WTC11 (cell line): ENCODE results near the gene MNX1.

ENCODE experiments used
- ESRRA ChIP-seq: sonication (generic); formaldehyde crosslinking; IDR thresholded peaks from 2 replicates; pipeline ENCODE4 v1.8.1; 2022; ENCODE audit warnings: mild to moderate bottlenecking, missing genetic modification reagents, borderline replicate concordance
- RELA ChIP-seq: sonication (generic); formaldehyde crosslinking; IDR thresholded peaks from 2 replicates; pipeline ENCODE4 v1.8.1; 2022; ENCODE audit warnings: missing genetic modification reagents, mild to moderate bottlenecking, borderline replicate concordance
- TF ChIP-seq, protein P1 (sequence below): fragments of 200-600 bp; IDR thresholded peaks from 2 replicates; pipeline ENCODE4 v1.8.0; 2022; ENCODE audit warnings: antibody characterized with exemption
- TF ChIP-seq, protein P2 (sequence below): fragments of 250-450 bp; sonication (Bioruptor Pico); IDR thresholded peaks from 2 replicates; pipeline ENCODE4 v1.9.0; 2021; ENCODE audit warnings: mild to moderate bottlenecking

DNA sequence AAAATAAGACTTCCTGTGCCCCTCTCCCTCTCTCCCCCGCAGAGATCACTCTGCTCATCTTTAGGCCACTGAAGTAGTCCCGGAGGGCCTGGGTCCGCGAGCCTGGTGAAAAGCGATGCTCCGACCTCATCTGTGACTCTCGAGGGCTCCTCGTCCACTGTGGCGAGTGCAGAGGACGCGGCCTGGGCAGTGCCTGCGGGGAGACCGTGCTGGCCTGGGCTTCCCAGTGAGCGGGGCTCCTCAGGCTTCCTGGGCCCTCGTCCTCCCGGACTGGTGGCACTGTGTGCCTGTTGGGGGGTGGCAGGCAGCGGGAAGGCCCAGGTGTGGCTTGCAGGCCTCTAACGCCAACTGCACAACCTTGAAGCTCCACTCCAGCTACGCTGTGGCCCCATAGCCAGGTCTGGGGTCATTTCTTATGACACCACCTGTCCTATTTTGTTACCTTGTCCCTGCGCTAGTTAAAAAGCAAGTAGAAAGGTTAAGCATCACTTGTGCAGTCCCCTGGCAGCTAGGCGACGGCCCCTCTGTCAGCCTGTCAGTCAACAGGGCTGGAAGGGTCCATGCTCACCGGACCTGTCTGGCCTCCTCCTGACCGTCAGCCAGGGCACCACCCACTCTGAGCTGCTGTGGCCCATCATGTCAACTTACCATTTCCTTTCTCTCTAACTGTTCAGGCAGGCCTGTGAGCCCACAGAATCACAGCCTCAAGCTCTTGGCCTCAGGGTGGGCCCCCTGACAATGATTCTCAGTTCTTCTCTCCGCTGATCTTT, 20.5 kb downstream of the MNX1 start:
- TF ChIP-seq, protein P1, sequence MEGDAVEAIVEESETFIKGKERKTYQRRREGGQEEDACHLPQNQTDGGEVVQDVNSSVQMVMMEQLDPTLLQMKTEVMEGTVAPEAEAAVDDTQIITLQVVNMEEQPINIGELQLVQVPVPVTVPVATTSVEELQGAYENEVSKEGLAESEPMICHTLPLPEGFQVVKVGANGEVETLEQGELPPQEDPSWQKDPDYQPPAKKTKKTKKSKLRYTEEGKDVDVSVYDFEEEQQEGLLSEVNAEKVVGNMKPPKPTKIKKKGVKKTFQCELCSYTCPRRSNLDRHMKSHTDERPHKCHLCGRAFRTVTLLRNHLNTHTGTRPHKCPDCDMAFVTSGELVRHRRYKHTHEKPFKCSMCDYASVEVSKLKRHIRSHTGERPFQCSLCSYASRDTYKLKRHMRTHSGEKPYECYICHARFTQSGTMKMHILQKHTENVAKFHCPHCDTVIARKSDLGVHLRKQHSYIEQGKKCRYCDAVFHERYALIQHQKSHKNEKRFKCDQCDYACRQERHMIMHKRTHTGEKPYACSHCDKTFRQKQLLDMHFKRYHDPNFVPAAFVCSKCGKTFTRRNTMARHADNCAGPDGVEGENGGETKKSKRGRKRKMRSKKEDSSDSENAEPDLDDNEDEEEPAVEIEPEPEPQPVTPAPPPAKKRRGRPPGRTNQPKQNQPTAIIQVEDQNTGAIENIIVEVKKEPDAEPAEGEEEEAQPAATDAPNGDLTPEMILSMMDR = no peak
- TF ChIP-seq RELA (no peak), ESRRA (CRISPR knock-in tag) (no peak)
- TF ChIP-seq, protein P2, sequence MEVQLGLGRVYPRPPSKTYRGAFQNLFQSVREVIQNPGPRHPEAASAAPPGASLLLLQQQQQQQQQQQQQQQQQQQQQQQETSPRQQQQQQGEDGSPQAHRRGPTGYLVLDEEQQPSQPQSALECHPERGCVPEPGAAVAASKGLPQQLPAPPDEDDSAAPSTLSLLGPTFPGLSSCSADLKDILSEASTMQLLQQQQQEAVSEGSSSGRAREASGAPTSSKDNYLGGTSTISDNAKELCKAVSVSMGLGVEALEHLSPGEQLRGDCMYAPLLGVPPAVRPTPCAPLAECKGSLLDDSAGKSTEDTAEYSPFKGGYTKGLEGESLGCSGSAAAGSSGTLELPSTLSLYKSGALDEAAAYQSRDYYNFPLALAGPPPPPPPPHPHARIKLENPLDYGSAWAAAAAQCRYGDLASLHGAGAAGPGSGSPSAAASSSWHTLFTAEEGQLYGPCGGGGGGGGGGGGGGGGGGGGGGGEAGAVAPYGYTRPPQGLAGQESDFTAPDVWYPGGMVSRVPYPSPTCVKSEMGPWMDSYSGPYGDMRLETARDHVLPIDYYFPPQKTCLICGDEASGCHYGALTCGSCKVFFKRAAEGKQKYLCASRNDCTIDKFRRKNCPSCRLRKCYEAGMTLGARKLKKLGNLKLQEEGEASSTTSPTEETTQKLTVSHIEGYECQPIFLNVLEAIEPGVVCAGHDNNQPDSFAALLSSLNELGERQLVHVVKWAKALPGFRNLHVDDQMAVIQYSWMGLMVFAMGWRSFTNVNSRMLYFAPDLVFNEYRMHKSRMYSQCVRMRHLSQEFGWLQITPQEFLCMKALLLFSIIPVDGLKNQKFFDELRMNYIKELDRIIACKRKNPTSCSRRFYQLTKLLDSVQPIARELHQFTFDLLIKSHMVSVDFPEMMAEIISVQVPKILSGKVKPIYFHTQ = no peak
